ENCODE data around the gene RAET1E.

DNA sequence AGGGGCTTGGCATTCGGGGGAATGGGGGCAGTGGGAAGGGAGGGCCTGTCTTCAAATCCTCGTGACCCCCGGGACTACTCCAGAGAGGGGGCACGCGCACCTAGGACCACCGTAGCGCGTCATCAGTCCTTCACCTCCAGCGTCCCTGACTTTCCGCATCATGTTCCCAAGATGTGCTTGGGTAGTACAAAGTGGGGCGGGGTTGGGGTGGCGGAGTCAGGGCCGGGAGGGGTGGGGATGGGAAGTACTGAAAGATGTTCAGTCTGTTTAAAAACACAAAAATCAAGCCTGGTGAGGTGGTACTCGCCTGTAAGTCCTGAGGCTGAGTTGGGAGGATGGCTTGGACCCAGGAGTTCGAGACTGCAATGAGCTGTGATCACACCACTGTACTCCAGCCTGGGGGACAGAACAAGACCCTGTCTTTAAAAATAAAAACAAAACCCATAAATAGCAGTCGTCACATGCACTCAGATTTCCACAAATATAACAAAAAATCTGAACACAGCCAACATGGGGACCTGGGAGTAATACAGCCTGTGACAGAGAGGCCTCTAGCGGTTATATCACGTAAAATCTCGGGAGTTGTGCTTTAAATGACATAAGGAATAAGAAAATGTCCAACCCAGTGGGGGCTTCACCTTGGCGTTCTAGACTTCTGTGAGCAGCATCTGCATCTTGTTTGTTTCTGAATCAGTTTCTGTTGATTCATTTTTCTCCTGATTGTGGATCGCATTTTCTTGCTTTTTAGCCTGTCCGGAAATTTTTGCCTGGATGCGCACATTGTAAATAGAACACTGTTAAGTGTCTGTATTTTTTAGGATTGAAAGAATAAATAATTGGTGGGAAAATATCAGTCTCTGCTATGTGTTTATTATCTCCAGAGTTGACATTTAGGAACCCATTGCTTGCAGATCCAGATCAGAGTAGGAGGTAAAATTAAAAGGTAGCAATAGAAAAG, 33.1 kb downstream of the RAET1E start:
- TF ChIP-seq, protein P1, sequence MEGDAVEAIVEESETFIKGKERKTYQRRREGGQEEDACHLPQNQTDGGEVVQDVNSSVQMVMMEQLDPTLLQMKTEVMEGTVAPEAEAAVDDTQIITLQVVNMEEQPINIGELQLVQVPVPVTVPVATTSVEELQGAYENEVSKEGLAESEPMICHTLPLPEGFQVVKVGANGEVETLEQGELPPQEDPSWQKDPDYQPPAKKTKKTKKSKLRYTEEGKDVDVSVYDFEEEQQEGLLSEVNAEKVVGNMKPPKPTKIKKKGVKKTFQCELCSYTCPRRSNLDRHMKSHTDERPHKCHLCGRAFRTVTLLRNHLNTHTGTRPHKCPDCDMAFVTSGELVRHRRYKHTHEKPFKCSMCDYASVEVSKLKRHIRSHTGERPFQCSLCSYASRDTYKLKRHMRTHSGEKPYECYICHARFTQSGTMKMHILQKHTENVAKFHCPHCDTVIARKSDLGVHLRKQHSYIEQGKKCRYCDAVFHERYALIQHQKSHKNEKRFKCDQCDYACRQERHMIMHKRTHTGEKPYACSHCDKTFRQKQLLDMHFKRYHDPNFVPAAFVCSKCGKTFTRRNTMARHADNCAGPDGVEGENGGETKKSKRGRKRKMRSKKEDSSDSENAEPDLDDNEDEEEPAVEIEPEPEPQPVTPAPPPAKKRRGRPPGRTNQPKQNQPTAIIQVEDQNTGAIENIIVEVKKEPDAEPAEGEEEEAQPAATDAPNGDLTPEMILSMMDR (IDR thresholded peaks at IDR 0.05) = peak; percentile 33 to 53 (median 46)
- no peak for TF ChIP-seq POLR2A (IDR thresholded peaks at IDR 0.05)
